ENCODE measurements around the gene DTNB.
A peak's percentile ranks its signal among the peaks of the same experiment; 100 is the strongest.

The DTNB gene

DNA sequence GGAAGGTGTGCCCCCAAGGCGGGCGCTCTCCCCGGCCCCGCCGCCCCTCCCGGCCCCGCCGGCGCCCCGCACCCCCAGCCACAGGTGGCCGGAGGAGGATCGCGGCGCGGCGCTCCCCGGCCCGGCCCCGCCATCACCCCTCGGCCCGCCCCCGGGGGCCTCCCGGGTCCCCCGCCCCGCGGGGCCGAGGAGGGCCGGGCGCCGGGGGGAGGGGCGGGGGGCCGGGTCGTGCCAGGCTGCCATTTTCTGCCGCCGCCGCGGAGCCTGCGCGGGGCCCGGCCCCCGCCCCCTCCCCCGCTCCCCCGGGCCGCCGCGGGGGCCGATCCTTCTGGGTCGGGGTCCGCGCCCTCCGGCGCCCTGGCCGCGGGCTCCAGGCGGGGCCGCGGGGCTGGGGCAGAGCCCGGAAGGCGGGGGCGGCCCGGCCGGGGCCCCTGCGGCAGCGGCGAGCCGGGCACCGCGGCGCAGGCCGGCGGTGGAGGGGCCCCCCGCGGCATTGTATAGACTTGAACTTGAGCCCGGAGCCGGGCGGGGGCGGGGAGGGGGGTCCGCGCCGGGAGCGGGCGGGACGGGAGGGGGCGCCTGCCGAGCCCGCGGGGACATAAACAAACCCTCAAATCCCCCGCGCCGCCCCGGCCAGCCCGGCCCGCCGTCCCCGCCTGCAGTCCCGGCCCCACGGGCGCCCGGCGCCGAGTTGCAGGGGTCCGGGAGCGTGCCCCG, 332.2 kb downstream of the DTNB start:
- DNase-seq (ENCODE audit: low read depth in 3 of 3) = no peak

DNA sequence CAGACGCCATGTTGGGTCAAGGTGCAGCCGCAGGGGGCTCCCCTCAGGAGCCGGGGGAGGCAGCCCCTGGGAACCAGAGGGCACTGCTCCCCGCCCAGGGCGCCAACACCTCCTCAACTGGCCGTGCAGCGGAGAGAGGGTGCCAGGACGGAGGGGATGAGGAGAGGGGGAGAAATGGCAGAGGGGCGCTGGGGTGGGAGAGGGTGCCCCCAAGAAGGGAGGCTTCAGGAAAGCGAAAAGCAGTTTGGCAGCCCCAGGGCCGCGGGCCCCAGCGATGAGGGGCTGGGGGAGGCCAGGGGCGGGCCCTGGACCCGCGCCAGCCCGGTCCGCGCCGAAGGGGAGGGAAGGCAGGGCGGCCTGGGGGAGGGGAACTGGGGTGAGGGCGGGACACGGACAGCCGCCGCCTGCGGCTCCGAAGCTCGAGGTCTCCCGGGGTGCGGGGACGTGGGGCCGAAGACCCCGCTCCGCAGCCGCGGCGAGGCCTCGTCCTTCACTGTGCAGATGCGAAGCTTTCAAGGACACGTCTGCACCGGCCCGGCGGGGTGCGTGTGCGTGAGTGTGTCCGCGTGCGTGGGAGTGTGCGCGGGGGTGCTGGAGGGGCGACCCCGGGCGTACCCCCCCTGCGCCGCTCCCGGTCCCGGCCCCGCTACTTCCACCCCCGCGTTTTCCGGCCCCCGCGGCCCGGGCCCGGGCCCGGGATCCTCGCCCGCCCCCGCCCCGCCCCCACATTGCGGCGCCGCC, 333.0 kb downstream of the DTNB start:
- no peak for DNase-seq (ENCODE audit: low read depth in 3 of 3)

GRCh38 chr2:25339791-25340180, 333.6 kb downstream of the DTNB start:
- DNase-seq (ENCODE audit: low read depth in 3 of 3) = no peak

DNA sequence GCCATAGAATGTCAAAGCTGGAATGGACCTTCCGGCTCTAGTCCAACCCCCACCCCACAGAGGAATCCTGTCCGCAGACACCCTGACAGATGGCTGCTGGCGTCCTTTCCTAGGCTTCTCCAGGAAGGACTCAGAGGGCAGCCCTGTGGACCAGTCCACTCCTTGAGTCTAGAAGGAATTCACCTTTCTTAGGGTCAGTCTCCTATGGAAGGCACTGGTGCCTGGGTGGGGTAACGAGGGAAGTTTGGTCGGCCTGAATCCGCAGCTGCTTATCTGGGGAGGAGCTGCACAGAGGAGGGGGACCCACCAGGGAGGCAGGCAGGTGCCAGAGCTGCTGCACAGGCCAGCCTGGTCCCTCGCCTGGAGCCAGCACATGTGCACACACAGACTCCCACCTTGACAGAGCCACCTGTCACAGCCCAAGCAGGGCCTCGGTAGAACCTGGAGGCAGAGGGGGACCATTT, 334.1 kb downstream of the DTNB start:
- no peak for DNase-seq (ENCODE audit: low read depth in 3 of 3)

DNA sequence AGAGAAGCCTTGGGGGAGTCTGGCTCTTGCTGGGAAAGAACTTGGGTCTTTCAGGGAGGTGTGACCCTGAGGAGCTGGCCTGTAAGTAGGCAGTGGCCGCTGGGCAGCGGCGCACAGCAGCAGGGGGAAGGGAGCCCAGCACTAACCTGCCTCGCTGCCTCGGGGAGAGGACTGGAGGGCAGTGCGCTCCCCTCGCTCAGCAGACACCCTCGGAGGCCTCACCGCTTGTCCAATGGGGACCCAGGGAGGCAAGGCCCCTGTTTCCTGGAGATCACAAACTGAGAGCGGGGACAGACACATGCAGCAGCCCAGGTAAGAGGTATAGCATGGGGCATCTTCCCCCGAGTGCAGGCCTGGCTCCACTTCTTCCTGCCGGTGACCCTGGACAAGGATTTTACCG, 335.0 kb downstream of the DTNB start:
- DNase-seq (ENCODE audit: low read depth in 3 of 3) = no peak

DNA sequence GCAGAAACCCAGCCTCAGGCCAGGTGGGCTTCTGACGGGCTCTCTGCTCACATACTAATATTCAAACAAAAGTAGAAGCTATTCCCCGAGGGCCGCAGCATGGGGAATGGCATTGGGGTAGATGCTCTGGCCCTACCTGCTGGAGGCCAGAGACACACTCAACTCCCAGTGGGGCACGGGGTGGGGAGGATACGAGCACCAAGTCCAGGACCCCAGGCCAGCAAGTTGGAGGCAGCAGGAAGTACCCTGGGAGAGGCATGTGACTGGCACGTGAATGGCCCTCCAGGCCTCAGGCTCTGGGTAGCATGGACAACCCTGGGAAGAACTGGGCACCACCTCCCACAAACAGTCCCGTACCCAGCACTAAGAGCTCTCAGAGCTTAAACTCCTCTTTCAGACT, 335.5 kb downstream of the DTNB start:
- no peak for DNase-seq (ENCODE audit: low read depth in 3 of 3)

DNA sequence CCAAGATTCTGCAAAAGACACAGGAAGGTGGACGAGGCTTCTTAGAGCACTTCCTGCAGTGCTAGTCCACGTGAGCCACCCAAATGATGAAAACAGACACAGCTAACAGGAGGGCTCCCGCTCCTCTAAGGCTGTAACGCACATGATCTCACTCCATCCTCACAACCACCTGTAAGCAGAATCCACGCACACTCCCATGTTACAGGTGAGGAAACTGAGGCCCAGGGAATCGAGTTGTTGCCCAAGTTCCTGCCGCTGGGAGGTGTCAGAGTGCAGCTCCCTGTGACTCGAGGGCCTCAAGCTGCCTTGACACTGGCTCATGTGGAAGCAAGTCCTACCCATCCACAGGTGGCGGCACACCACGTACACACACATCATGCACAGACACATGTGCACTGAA, 336.1 kb downstream of the DTNB start:
- DNase-seq (ENCODE audit: low read depth in 3 of 3) = no peak

DNA sequence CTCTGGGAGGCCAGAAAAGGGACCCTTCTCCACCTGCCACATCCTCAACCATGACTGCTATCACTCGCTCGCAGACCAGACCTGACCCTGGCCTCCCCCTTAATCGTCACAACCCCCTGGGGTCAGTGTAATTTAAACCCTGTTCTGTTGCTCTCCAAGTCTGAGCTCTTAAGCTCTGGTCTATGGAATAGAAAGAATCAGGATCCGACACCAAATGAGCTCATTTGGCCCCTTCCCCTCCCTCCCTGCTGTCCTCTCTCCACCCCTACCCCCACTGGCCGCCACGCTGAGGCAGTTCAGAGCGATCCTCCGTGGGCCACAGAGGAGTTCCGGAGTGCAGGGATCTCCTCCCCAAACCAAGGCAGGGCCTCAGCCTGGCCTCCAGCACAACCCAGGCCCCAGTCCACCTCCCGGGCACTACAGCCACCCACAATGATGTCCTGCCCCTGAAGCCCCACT, 337.0 kb downstream of the DTNB start:
- no peak for DNase-seq (ENCODE audit: low read depth in 3 of 3)

GRCh38 chr2:25335971-25336370, 337.4 kb downstream of the DTNB start:
- DNase-seq (ENCODE audit: low read depth in 3 of 3) = no peak

DNA sequence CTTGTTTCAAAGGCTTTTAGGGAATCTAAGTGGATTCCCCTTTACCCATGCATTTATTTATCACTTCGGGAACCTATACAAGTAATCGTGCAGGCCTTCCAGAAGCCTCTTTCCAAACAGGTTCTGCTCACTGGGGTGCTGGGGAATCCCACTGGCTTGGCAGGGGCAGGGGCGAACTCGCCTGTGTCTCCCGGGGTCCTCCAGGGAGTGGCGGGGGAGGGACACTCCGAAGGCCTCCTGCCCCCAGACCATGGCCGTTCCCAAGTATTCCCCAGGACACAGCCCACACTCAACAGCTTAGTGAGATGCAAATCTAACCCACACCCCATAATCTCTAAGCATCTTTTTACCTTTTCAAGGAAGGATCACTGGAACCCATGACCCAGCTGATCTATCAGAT, 338.2 kb downstream of the DTNB start:
- DNase-seq (ENCODE audit: low read depth in 3 of 3) = no peak

GRCh38 chr2:25334482-25334881, 338.9 kb downstream of the DTNB start:
- DNase-seq (ENCODE audit: low read depth in 3 of 3) = no peak

DNA sequence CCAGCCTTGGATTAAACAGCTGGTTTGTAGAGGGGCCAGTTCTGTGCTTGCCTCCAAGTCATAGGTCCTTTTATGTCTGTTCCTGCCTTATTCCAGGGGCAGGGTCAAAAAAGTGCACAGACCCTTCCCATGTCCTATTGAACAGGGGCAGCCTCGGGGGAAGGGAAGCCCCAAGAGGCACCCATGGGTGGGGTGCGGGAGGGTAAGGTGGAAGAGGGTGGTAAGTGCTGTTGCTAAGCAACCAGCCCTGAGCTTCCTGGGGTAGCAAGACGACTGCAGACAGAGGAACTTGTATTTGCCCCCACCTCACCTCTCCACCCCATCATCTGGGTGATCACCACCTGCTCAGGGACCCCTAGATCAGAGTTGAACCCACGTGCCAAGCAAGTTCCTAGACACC, 339.4 kb downstream of the DTNB start:
- DNase-seq (ENCODE audit: low read depth in 3 of 3) = no peak

DNA sequence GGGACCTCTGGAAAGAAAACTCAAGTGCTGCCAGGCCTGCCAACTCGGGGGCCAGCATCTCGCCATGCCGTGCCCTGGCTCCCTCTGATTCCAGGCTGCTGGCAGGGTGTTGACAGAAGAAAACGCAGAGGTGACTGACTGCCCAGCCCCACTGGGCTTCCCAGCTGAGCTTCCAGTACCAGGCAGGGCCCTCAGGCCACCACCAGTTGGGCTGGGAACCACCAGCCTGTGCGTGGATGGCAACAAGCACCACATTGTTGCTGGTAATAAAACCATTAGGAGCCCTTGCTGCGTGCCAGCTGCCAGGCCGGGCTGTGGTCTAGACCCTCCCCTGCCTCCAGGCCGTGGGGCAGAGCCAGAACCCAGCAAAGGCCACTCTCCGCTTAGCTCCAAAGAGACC, 340.8 kb downstream of the DTNB start:
- no peak for DNase-seq (ENCODE audit: low read depth in 3 of 3)

DNA sequence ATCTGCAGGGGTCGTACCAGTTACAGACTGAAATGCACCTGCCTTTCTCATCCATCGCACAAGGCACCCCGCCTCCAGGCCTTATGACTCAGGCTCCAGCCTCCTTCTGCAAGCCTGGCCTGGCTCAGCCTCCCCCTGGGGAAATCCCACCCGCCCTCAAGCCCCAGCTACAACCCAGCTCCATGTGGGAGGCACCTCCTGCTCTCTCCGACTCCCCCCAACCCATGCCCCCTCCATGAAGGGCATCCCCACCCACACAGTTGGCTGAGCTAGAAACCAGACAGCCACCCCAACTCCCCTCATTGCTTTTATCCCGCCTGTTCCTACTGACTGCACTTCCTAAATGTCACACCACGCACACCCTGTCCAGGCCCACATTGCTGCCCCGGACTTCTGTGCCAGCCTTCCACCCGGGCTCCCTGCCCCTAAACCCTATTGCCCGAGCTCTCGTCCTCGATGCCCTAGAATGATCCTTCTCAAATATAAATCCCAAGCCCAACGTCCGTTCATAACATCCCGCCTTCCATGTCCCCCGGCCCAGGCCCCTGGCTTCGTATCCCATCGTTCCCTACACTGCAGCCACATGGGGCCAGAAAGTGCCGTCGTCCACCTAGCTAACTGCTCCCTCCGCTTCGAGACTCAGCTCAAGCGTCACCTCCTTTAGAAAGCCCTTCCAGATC, 341.6 kb downstream of the DTNB start:
- DNase-seq (ENCODE audit: low read depth in 3 of 3) = peak in 1 of 3 donors; percentile 18

- DNase-seq (ENCODE audit: low read depth in 3 of 3) = no peak
These were observed 342.4 kb downstream of the DTNB start for GRCh38 chr2:25330937-25331336.

GRCh38 chr2:25330273-25330672, 343.1 kb downstream of the DTNB start:
- DNase-seq (ENCODE audit: low read depth in 3 of 3) = no peak

DNA sequence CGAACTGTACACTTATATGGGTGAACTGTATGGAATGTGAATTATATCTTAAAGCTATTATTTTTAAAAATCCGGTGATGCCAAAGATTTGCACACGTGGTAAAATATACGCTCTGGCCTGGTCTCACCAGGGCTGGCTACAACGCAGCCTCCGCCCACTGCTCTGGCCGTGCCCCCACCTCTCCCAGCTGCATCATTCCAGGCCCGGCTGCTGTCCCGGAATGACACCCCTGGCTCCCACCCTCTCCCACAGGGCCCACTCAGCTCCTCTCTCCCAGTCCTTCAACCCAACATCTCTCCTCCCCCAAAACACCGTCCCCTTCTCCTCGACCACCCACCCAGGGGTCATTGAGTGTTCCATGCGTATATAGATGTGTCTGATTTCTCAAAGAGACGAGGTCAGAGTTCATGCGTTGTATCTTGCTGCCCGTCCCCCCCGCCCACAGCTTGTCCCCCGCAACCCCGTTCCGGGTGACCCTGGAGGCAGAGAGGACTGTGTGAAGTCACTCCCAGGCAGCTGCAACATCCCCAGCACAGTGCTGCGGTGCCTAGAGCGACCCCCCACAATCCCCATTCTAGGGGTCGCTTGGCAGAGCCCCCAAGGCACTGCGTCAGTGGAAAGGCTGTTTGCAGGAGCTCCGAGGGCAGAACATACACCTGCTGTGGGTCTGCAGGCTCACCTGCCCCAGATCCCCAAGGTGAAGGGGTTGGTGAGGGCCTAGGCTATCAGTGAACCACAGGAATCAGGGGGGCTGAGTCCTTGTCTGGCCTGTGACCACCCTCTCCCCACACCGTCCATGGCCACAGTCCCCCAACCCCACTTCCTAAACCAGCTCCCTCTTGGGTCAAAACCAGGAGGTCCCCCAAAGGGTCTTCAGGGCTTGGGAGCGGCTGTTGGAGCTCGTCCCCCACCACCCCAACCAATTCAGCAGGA, 345.0 kb downstream of the DTNB start:
- no peak for DNase-seq (ENCODE audit: low read depth in 3 of 3)

All from stimulated activated CD4-positive, alpha-beta T cell treated with anti-CD3 and anti-CD28 coated beads, TNF-alpha, amount 100 ng/mL, for 48 hours (primary cell).